ENCODE data around the gene OGFRL1.

OGFRL1 gene

GRCh38 chr6:71284785-71285184 lies 3.8 kb upstream of the OGFRL1 start:
- no peaks in the 10 kb centered on the region for H3K36me3 ChIP-seq (ENCODE audit: low read length)
- H3K4me3 ChIP-seq (ENCODE audit: insufficient read depth, low read length, poor library complexity, severe bottlenecking): no peak overlapping the region
- H3K27me3 ChIP-seq (ENCODE audit: low read length): no peaks in the 10 kb centered on the region
- no peaks in the 10 kb centered on the region for H3K9me2 ChIP-seq (replicated peaks; ENCODE audit: insufficient read depth, low read length)
- no peaks in the 10 kb centered on the region for H3K9me3 ChIP-seq (ENCODE audit: insufficient read depth, low read length)
- no peak overlapping the region for H3K9ac ChIP-seq (ENCODE audit: low read length)
- no peaks in the 10 kb centered on the region for H3K79me2 ChIP-seq (ENCODE audit: insufficient read depth, low read length)
- no peaks in the 10 kb centered on the region for H4K20me1 ChIP-seq (ENCODE audit: low read depth, low read length)
- H3F3A ChIP-seq (ENCODE audit: insufficient read depth): peaks cover 10% of the 10 kb centered on the region
- TF ChIP-seq EZH2phosphoT487 (conservative IDR thresholded peaks at IDR 0.05; ENCODE audit: low read length) (no peak), CTCF (IDR thresholded peaks at IDR 0.05; ENCODE audit: insufficient read depth, low read length, poor library complexity, severe bottlenecking) (no peak)
- H3K27ac ChIP-seq (ENCODE audit: low read depth, low read length): no peak overlapping the region
- H2AFZ ChIP-seq (ENCODE audit: low read depth, low read length, severe bottlenecking): no peak overlapping the region
- no peak overlapping the region for H3K4me2 ChIP-seq (ENCODE audit: low read depth, low read length, poor library complexity, severe bottlenecking)

GRCh38 chr6:71287038-71287437 lies 1.6 kb upstream of the OGFRL1 start:
- Histone ChIP-seq H3K79me2 (ENCODE audit: insufficient read depth, low read length) (no peaks in the 10 kb centered on the region; the same call in 1 of the 2 replicates), H3K27me3 (ENCODE audit: low read length) (no peaks in the 10 kb centered on the region), H3K9me3 (ENCODE audit: insufficient read depth, low read length) (no peaks in the 10 kb centered on the region), H3K9ac (ENCODE audit: low read length) (no peak overlapping the region), H3K36me3 (ENCODE audit: low read length) (no peaks in the 10 kb centered on the region; the same call in 1 of the 2 replicates), H2AFZ (ENCODE audit: low read depth, low read length, severe bottlenecking) (no peak overlapping the region), H3F3A (ENCODE audit: insufficient read depth) (peaks cover 10% of the 10 kb centered on the region), H4K20me1 (ENCODE audit: low read depth, low read length) (no peaks in the 10 kb centered on the region), H3K9me2 (replicated peaks; ENCODE audit: insufficient read depth, low read length) (no peaks in the 10 kb centered on the region), H3K4me2 (ENCODE audit: low read depth, low read length, poor library complexity, severe bottlenecking) (peak overlapping the region; percentile 95), H3K27ac (ENCODE audit: low read depth, low read length) (0 out of 2 replicates have a peak overlapping the region, but pooled peaks have one; percentile 86), H3K4me3 (ENCODE audit: insufficient read depth, low read length, poor library complexity, severe bottlenecking) (no peak overlapping the region)
- TF ChIP-seq CTCF (IDR thresholded peaks at IDR 0.05; ENCODE audit: insufficient read depth, low read length, poor library complexity, severe bottlenecking) (no peak), EZH2phosphoT487 (conservative IDR thresholded peaks at IDR 0.05; ENCODE audit: low read length) (no peak)

GRCh38 chr6:71287926-71288227 lies 734 bp upstream of the OGFRL1 start:
- Histone ChIP-seq H4K20me1 (ENCODE audit: low read depth, low read length) (no peaks in the 10 kb centered on the region), H3F3A (ENCODE audit: insufficient read depth) (peaks cover 10% of the 10 kb centered on the region), H2AFZ (ENCODE audit: low read depth, low read length, severe bottlenecking) (peak overlapping the region; percentile 100), H3K4me3 (ENCODE audit: insufficient read depth, low read length, poor library complexity, severe bottlenecking) (peak overlapping the region; percentile 62), H3K9me3 (ENCODE audit: insufficient read depth, low read length) (no peaks in the 10 kb centered on the region), H3K9me2 (replicated peaks; ENCODE audit: insufficient read depth, low read length) (no peaks in the 10 kb centered on the region), H3K36me3 (ENCODE audit: low read length) (no peaks in the 10 kb centered on the region; the same call in 1 of the 2 replicates), H3K79me2 (ENCODE audit: insufficient read depth, low read length) (no peaks in the 10 kb centered on the region; the same call in 1 of the 2 replicates), H3K4me2 (ENCODE audit: low read depth, low read length, poor library complexity, severe bottlenecking) (peak overlapping the region; percentile 95), H3K27me3 (ENCODE audit: low read length) (no peaks in the 10 kb centered on the region), H3K27ac (ENCODE audit: low read depth, low read length) (peak overlapping the region; percentile 86), H3K9ac (ENCODE audit: low read length) (peak overlapping the region; percentile 78)
- no peak for TF ChIP-seq CTCF (IDR thresholded peaks at IDR 0.05; ENCODE audit: insufficient read depth, low read length, poor library complexity, severe bottlenecking)

Measured in SU-DHL-6 (cell line).